Hepatocyte (in vitro differentiated cells): ENCODE data around the gene APOA4.

ENCODE experiments used
- EZH2 ChIP-seq: fragments of 200-600 bp; sonication (generic); IDR thresholded peaks from 2 replicates; pipeline ENCODE4 v1.6.1; 2016; ENCODE audit warnings: antibody characterized with exemption, mild to moderate bottlenecking, borderline replicate concordance
- EZH2phosphoT487 ChIP-seq: fragments of 200-600 bp; sonication (generic); IDR thresholded peaks from one replicate; pipeline ENCODE4 v1.6.1; 2018; ENCODE audit warnings: antibody characterized with exemption, mild to moderate bottlenecking, low read depth, moderate library complexity; ENCODE audit not compliant: unreplicated experiment, severe bottlenecking
- TF ChIP-seq, protein P1 (sequence below): fragments of 200-600 bp; sonication (generic); IDR thresholded peaks from 2 replicates; pipeline ENCODE4 v1.5.1; 2016; ENCODE audit warnings: antibody characterized with exemption, mild to moderate bottlenecking; ENCODE audit not compliant: poor library complexity

DNA sequence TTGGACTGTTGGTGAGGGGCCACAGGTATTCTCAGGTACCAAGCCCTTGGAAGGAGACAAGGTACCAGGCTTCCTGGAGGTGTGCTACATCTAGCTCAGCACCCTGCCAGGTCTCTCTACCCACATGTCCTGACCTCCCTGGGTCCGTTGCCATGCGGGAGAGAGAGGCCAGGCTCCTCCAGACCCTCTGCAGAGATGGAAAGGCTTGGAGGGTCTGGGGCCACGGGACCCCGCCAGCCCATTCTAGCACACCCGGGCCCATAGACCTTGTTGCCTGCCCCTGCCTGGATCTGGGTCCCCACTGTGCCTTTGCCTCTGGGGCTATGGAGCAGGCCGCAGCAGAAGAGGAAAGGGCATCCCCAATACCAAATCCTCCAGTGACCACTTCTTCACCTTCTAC lies 4.4 kb upstream of the APOA4 start:
- TF ChIP-seq, protein P1, sequence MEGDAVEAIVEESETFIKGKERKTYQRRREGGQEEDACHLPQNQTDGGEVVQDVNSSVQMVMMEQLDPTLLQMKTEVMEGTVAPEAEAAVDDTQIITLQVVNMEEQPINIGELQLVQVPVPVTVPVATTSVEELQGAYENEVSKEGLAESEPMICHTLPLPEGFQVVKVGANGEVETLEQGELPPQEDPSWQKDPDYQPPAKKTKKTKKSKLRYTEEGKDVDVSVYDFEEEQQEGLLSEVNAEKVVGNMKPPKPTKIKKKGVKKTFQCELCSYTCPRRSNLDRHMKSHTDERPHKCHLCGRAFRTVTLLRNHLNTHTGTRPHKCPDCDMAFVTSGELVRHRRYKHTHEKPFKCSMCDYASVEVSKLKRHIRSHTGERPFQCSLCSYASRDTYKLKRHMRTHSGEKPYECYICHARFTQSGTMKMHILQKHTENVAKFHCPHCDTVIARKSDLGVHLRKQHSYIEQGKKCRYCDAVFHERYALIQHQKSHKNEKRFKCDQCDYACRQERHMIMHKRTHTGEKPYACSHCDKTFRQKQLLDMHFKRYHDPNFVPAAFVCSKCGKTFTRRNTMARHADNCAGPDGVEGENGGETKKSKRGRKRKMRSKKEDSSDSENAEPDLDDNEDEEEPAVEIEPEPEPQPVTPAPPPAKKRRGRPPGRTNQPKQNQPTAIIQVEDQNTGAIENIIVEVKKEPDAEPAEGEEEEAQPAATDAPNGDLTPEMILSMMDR = no peak
- no peak for TF ChIP-seq EZH2
- TF ChIP-seq EZH2phosphoT487 = no peak
